Measurements from ENCODE around the gene PDZRN3. TPM values are rescaled to one million over a fixed set of nuclear protein-coding genes. Genes with fewer than 3 reads are reported as not detected.
A peak's percentile ranks its signal among the peaks of the same experiment; 100 is the strongest.

Gene PDZRN3
- total RNA-seq, 8 experiments from 2014 or later, result 13.0 to 99.9 (median 18.9) TPM

DNA sequence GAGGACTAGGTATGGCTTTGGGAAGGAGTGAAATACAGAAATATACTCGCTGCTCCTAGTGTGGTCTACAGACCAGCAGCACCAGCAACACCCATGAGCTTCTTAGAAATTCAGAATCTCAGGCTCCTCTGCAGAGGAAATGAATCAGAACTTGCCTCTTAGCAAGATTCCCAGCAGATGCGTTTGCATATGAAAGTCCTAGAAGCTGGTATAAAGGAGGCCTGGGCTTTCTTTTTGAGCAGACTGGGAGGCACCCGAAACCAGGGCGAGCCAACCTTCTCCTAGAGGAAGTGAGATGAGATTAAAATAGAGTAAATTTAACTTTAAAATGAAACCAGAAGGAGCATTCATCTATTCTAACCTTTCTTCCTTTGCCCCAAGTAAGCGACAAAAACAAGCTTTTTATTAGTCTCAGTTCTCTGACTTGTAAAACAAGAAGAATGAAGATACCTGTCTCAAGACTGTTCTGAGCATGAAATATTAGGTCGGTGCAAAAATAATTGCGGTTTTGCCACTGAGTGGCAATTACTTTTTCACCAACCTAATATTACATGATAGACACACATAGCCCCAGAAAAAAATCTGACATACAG, 140.0 kb downstream of the PDZRN3 start:
- no peak overlapping the region for H3K27ac ChIP-seq

DNA sequence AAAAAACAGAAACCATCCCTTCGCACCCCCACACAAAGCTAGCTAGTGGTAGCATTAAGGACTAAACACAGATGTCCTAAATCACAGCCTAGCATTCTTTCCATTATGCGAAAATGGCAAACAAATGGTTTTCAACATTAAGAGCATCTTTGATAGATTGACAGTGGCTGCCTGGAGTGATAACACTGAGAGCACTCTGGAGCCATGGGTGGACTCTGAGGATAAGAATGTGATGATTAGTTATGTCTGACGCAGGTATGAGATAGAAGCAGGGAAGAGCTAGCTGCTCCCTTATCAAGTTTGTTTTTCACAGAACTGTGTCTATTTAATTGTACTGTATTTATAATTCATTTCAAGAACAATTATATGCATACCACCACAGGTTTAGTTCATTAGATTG, 142.9 kb downstream of the PDZRN3 start:
- ATAC-seq (replicated peaks in 6 of 8), result no peak
- 50 to 100% (median 94%) methylated on average over 1 to 3 of the region's 3 CpGs; no CpG with 5 or more reads in 1 of the 10 experiments for WGBS, 10 experiments
- peaks cover 28 to 29% of the 10 kb centered on the region in 2 donors for H3K4me1 ChIP-seq (replicated peaks in 1 of 2)

More for the DNA sequence above, 140.0 kb downstream of the PDZRN3 start:
- peak in 7 of 8 experiments; percentile 17 to 89 (median 47) for ATAC-seq (replicated peaks in 6 of 8)
- Histone ChIP-seq H3K4me1 (replicated peaks in 1 of 2) (peaks cover 35 to 36% of the 10 kb centered on the region in 2 donors), H3K4me3 (no peak overlapping the region)
- 0 to 66% (median 19%) methylated on average over 2 to 7 of the region's 7 CpGs for WGBS, 10 experiments
- in situ Hi-C loops (cut with MboI; ENCODE audit: low pct_unique_long_range_greater_than_20kb in 2 of 9, low sequenced_read_pairs in 9 of 9, unreplicated experiment in 9 of 9), result no loop called here

DNA sequence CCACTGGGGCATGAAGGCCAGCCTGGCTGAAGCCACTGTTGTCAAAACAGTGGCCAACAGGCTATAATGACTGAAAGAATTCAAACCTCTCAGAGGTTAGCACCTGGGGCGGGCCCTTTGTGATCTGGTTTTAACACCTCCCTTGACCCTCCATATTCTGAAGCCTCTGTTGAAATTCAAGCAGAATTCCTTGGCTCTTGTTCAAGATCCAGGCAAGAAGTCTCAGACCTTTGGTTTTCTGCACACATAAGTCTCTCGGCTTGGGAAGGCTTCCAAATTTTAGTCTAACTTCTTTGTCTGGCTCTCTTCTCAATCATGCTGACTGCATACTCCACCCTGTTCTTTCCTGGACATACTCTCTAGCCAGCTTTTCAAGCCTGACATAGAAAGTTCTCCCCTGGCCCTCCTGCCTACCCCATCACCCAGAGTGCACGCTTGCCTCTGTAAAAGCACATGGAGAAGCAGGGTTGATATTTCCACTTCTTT, 144.5 kb downstream of the PDZRN3 start:
- WGBS, 10 experiments, result 0 to 100% (median 83%) methylated on average over 1 to 3 of the region's 3 CpGs; no CpG with 5 or more reads in 1 of the 10 experiments
- ATAC-seq (replicated peaks in 6 of 8), result peak in 3 of 8 experiments; percentile 39 to 62 (median 40)
- in situ Hi-C loops (cut with MboI; ENCODE audit: low pct_unique_long_range_greater_than_20kb in 2 of 9, low sequenced_read_pairs in 9 of 9, unreplicated experiment in 9 of 9), result no loop called here
- Histone ChIP-seq H3K4me3 (no peak overlapping the region), H3K4me1 (replicated peaks in 1 of 2) (peaks cover 19% of the 10 kb centered on the region in 2 donors), H3K27ac (no peak overlapping the region)

More for the DNA sequence above, 142.9 kb downstream of the PDZRN3 start:
- in situ Hi-C loops (cut with MboI; ENCODE audit: low pct_unique_long_range_greater_than_20kb in 2 of 9, low sequenced_read_pairs in 9 of 9, unreplicated experiment in 9 of 9), result no loop called here
- H3K4me3 ChIP-seq, result no peak overlapping the region
- no peak overlapping the region for H3K27ac ChIP-seq

DNA sequence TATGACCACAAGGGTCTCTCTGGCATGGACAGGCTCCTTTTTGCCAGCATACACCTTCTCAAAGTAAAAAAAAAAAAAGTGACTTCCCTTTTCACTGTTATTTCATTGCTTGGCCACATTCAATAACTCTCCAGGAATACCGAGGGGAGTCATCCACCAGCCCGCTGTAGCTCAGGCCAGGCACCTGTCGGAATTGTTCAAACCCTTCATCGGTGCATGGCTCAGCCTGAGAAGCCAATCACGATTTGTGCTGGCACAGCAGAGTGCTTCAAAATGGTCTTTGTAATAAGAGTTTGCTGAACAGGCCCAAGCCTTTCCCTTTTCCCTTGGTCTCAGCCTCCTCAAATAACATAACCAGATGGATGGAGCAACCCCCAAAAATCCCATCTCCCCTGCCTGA, 145.4 kb downstream of the PDZRN3 start:
- peaks cover 20% of the 10 kb centered on the region in 2 donors for H3K4me1 ChIP-seq (replicated peaks in 1 of 2)
- ATAC-seq (replicated peaks in 6 of 8), result no peak
- no peak overlapping the region for H3K4me3 ChIP-seq
- in situ Hi-C loops (cut with MboI; ENCODE audit: low pct_unique_long_range_greater_than_20kb in 2 of 9, low sequenced_read_pairs in 9 of 9, unreplicated experiment in 9 of 9), result no loop called here
- no peak overlapping the region for H3K27ac ChIP-seq
- WGBS, 10 experiments, result 79 to 100% (median 88%) methylated on average over 1 to 4 of the region's 5 CpGs; no CpG with 5 or more reads in 2 of the 10 experiments

DNA sequence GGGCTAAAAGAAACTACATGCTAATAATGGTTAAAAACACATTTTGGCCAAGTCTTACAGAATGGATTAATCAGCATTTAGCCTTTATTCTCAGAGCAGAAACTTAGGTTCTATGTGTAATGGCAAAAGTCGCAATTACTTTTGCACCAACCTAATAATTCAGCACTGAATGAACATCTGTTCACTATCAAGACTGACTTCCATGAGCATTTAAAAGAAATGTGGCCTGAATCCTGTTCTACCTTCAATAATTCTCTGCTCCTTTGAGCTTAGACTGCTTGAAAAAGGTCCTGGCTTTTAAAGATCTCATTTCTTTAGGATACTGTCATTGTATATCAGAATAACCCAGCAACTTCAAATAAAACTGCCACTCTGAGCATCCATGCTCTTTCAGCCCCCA, 145.9 kb downstream of the PDZRN3 start:
- in situ Hi-C loops (cut with MboI; ENCODE audit: low pct_unique_long_range_greater_than_20kb in 2 of 9, low sequenced_read_pairs in 9 of 9, unreplicated experiment in 9 of 9), result no loop called here
- Histone ChIP-seq H3K27ac (no peak overlapping the region), H3K4me3 (no peak overlapping the region), H3K4me1 (replicated peaks in 1 of 2) (peaks cover 20 to 21% of the 10 kb centered on the region in 2 donors)
- ATAC-seq (replicated peaks in 6 of 8), result no peak
- WGBS, 10 experiments, result 0 to 100% (median 100%) methylated on average over 1 of the region's 1 CpG; no CpG with 5 or more reads in 3 of the 10 experiments

DNA sequence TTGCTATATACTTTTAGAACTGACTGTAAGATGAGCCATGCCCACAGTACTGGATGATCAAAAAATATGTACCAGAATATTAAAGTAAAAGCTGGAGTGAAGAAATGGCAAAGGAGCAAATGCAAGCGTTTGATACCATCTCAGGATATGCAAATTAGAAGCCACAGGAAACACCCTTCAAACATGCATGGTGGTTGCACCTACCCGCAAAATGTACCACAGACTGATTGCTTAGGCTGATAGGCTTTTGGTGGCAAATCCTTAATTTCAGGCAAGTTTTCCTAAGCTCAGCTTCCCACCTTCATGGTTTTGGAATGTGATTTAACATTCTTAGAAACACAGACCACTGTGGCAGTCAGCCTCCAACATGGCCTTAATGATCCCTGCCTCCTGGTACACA, 149.0 kb downstream of the PDZRN3 start:
- Histone ChIP-seq H3K27ac (no peak overlapping the region), H3K4me3 (no peak overlapping the region), H3K4me1 (replicated peaks in 1 of 2) (peaks cover 41 to 42% of the 10 kb centered on the region in 2 donors)
- 50 to 100% (median 69%) methylated on average over 1 to 2 of the region's 2 CpGs; no CpG with 5 or more reads in 1 of the 10 experiments for WGBS, 10 experiments
- in situ Hi-C loops (cut with MboI; ENCODE audit: low pct_unique_long_range_greater_than_20kb in 2 of 9, low sequenced_read_pairs in 9 of 9, unreplicated experiment in 9 of 9), result no loop called here
- ATAC-seq (replicated peaks in 6 of 8), result no peak

DNA sequence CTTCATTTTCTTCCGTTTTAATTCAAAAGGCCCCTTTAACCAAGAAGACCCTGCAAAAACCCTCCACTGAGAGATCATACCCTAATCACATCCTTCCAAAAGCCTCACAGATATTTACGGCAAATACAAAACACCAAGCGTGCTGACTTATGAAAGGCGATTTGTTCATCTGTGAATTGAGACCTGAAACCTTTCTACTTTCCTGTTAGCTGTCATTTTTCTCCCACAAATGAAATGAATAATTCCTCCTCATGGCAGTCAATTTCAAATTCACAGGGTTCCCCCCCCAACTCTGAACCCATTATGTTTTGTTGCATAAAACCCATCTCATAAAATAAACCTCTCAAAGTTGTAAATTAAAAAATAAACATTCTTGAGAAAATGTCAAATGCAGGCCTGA, 149.6 kb downstream of the PDZRN3 start:
- H3K4me3 ChIP-seq, result no peak overlapping the region
- in situ Hi-C loops (cut with MboI; ENCODE audit: low pct_unique_long_range_greater_than_20kb in 2 of 9, low sequenced_read_pairs in 9 of 9, unreplicated experiment in 9 of 9), result no loop called here
- H3K4me1 ChIP-seq (replicated peaks in 1 of 2), result peaks cover 42% of the 10 kb centered on the region in 2 donors
- 42 to 100% (median 70%) methylated on average over 2 to 4 of the region's 4 CpGs; no CpG with 5 or more reads in 3 of the 10 experiments for WGBS, 10 experiments
- H3K27ac ChIP-seq, result no peak overlapping the region
- ATAC-seq (replicated peaks in 6 of 8), result no peak

DNA sequence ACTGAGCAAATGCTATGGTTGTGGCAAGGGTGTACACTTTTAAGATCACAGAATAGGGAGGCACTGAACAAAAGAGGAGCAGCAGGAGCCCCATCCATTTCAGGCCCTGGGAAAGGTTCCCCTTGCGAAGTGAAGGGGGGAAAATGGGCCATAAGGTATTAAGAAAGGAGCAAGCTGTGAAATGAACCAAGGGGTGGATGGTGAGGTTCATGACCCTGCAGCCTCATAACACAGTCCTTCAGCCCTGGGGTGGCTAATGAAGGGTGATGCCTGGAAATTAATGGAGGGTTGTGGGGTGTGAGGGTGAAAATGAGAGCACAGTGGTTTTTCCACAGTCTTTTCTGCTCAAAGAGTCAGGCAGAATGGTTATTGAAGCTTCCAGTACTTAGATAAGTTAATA, 150.1 kb downstream of the PDZRN3 start:
- WGBS, 10 experiments, result 0 to 100% (median 50%) methylated on average over 1 of the region's 1 CpG; no CpG with 5 or more reads in 5 of the 10 experiments
- H3K27ac ChIP-seq, result no peak overlapping the region
- no peak overlapping the region for H3K4me3 ChIP-seq
- ATAC-seq (replicated peaks in 6 of 8), result no peak
- H3K4me1 ChIP-seq (replicated peaks in 1 of 2), result peaks cover 42% of the 10 kb centered on the region in 2 donors
- in situ Hi-C loops (cut with MboI; ENCODE audit: low pct_unique_long_range_greater_than_20kb in 2 of 9, low sequenced_read_pairs in 9 of 9, unreplicated experiment in 9 of 9), result loop anchor here in 1 of 9 experiments (25.0 kb wide), 1 partner anchor 362 kb away; no protein-coding TSS in a partner anchor

DNA sequence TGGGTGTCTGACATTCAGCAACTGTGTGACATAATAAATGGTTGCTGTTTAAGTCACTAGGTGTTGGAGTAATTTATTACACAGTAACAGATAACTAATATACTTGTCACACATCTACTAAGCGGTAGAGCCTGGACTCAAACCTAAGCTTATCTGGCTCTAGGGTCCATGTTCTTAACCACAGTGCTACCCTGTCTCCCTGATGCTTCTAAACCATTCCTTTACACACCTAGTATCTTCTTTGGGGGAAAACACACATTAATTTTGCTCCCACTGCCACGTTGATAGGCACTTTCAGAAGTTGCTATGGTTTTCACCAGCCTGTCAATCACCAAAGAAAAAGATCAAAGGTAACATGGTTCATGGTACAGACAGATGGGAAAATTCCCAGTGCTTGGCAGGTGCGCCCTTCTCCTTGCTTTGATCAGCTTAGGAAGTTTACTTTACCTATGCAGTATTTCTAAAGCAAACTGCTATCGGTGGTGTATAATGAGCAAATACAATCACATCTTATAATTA, 150.8 kb downstream of the PDZRN3 start:
- WGBS, 10 experiments, result 38 to 100% (median 69%) methylated on average over 1 to 3 of the region's 4 CpGs; no CpG with 5 or more reads in 1 of the 10 experiments
- Histone ChIP-seq H3K4me1 (replicated peaks in 1 of 2) (peaks cover 42% of the 10 kb centered on the region in 2 donors), H3K4me3 (no peak overlapping the region), H3K27ac (no peak overlapping the region)
- peak in 2 of 8 experiments; percentile 13 to 28 for ATAC-seq (replicated peaks in 6 of 8)
- in situ Hi-C loops (cut with MboI; ENCODE audit: low pct_unique_long_range_greater_than_20kb in 2 of 9, low sequenced_read_pairs in 9 of 9, unreplicated experiment in 9 of 9), result loop anchor here in 1 of 9 experiments (25.0 kb wide), 1 partner anchor 362 kb away; no protein-coding TSS in a partner anchor

DNA sequence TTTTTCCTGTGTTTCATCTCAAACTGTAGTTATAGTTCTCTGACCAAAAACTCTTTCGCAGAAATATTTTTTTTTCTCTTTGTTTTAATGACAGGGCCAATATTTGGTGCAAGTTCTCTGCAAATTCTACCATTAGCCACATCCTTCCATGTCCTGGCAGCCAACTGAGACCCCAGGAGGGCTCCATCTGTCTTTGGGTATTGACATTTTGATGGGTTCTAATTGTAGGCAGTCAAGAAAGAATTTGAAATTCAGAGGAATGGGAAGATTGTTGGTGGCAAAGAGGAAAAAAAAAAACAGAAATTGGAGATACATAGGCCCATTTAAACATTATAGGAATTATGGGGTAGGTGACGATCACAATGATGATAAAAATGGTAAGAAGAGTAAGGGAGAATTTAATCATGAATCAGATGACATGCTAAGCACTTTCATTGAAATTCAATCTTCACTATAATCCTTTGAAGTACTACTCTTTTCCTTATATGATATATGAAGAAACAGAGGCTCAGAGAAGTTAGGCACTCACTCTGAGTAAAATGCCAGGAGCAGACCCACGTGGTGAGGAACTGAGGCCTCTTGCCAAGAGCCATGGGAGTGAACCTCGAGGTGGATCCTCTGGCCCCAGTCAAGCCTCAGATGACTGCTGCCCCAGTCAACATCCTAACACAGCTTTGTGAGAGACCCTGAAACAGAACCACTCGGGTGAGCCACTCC, 151.4 kb downstream of the PDZRN3 start:
- Histone ChIP-seq H3K4me3 (no peak overlapping the region), H3K4me1 (replicated peaks in 1 of 2) (peaks cover 42% of the 10 kb centered on the region in 2 donors), H3K27ac (no peak overlapping the region)
- ATAC-seq (replicated peaks in 6 of 8), result peak in 2 of 8 experiments; percentile 33 to 34
- 50 to 100% (median 83%) methylated on average over 2 to 5 of the region's 5 CpGs for WGBS, 10 experiments
- in situ Hi-C loops (cut with MboI; ENCODE audit: low pct_unique_long_range_greater_than_20kb in 2 of 9, low sequenced_read_pairs in 9 of 9, unreplicated experiment in 9 of 9), result loop anchor here in 1 of 9 experiments (25.0 kb wide), 1 partner anchor 361 kb away; no protein-coding TSS in a partner anchor

DNA sequence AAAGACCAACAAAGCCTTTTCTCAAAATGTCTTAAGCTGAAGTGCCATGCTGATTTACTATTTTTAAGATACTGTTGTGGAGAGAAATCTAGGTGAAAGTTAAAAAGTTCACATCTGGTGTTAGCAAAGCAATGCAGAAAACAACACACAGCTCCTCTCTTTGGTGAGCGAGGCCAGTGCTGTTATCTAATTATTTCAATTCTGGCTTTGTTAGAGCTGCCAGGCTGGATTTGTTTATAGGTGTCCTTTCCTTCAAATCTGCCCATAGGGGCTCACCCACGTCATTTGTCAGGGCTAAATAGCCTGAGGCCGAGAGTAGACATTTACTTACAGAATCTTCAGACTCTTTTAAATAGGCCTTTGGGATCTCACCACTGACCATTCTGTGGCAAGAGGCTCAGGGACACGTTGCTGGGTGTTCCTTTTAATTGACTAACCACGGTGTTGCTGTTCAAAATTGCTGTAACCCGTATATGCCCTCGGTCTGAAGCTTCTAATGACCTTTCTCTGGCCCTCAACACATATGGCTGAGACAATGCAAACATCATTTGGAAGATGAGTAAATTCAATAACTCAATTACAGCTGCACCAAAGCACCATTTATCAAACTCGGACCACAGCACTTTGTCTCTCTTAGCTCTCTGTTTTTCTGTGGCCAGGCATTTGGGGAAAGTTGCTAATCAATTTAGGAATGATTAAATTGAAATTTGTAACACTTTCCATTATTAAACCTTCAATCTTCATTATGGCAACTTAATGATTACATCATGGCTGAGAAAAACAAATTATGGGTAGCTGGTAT, 152.6 kb downstream of the PDZRN3 start:
- peaks cover 42 to 43% of the 10 kb centered on the region in 2 donors for H3K4me1 ChIP-seq (replicated peaks in 1 of 2)
- WGBS, 10 experiments, result 0 to 51% (median 16%) methylated on average over 1 to 8 of the region's 8 CpGs; no CpG with 5 or more reads in 2 of the 10 experiments
- no peak overlapping the region for H3K4me3 ChIP-seq
- peak in 5 of 8 experiments; percentile 85 to 89 (median 88) for ATAC-seq (replicated peaks in 6 of 8)
- in situ Hi-C loops (cut with MboI; ENCODE audit: low pct_unique_long_range_greater_than_20kb in 2 of 9, low sequenced_read_pairs in 9 of 9, unreplicated experiment in 9 of 9), result loop anchor here in 1 of 9 experiments (25.0 kb wide), 1 partner anchor 360 kb away; no protein-coding TSS in a partner anchor
- H3K27ac ChIP-seq, result peak overlapping the region; percentile 22 to 25

DNA sequence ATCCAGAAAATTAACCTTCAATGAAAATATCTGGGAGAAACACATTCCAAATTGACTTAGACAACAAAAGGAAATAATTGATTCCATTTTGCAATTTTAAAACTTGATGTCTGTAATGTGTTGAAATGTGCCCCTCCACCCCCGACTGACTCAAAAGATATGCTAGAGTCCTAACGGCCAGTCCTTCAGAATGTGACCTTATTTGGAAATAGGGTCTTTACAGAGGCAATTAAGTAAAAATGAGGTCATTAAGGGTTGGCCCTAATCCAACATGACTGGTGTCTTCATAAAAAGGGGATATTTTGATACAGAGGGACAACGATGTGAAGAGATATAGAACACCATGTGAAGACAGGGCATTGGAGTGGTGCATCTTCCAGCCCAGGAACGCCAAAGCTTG, 153.9 kb downstream of the PDZRN3 start:
- Histone ChIP-seq H3K4me3 (no peak overlapping the region), H3K27ac (peak overlapping the region in 1 of 2 donors; percentile 22), H3K4me1 (replicated peaks in 1 of 2) (peaks cover 52 to 56% of the 10 kb centered on the region in 2 donors)
- in situ Hi-C loops (cut with MboI; ENCODE audit: low pct_unique_long_range_greater_than_20kb in 2 of 9, low sequenced_read_pairs in 9 of 9, unreplicated experiment in 9 of 9), result loop anchor here in 1 of 9 experiments (25.0 kb wide), 1 partner anchor 359 kb away; no protein-coding TSS in a partner anchor
- WGBS, 10 experiments, result 30 to 90% (median 80%) methylated on average over 1 to 4 of the region's 4 CpGs; no CpG with 5 or more reads in 1 of the 10 experiments
- ATAC-seq (replicated peaks in 6 of 8), result no peak
